Panc1 (cell line): Measurements from ENCODE around the gene AFF2. TPM values are rescaled to one million over a fixed set of nuclear protein-coding genes. Genes with fewer than 3 reads are reported as not detected.

Experiments
- ATAC-seq: fragments of 200-7000 bp; cut with Tn5 transposase; 2 replicates; pipeline ENCODE4 v1.9.1; 2020; ENCODE audit warnings: mild to moderate bottlenecking, moderate library complexity
- Bru-seq: library from RNA; stranded (reverse); fragments of 400-500 nt; gene quantifications from one replicate; lab custom pipeline; 2021; lab: Mats Ljungman, UMichigan
- BruChase-seq, 2 experiments: library from RNA; stranded (reverse); fragments of 400-500 nt; gene quantifications; one replicate each; lab custom pipeline; 2021; lab: Mats Ljungman, UMichigan
- BruUV-seq: library from RNA; stranded (reverse); fragments of 400-500 nt; replicated peaks from 2 replicates; lab custom pipeline; 2021; lab: Mats Ljungman, UMichigan
- CTCF ChIA-PET: fragments of 300-600 bp; sonication (Branson Sonifier 250); formaldehyde crosslinking; loops from one replicate; lab custom pipeline; 2022; ENCODE audit warnings: antibody characterized with exemption; lab: Charles Lee
- POLR2A ChIA-PET: fragments of 300-600 bp; sonication (Branson Sonifier 250); formaldehyde crosslinking; loops from one replicate; lab custom pipeline; 2022; ENCODE audit warnings: antibody characterized with exemption; lab: Charles Lee
- DNase-seq: peaks from one replicate; pipeline ENCODE4 v3.0.0-alpha.2; 2010; ENCODE audit warnings: low read depth, low spot score
- H3K27ac ChIP-seq: 2 replicates; pipeline ENCODE4 v1.5.1; 2011; ENCODE audit warnings: mild to moderate bottlenecking, low read length, inconsistent platforms
- H3K27me3 ChIP-seq: fragments of 200-500 bp; sonication (Bioruptor generic); 2 replicates; pipeline ENCODE4 v1.6.0; 2014; ENCODE audit warnings: low read length, inconsistent platforms; ENCODE audit not compliant: control insufficient read depth, insufficient read depth
- H3K36me3 ChIP-seq: fragments of 200-500 bp; sonication (Bioruptor generic); 2 replicates; pipeline ENCODE4 v1.5.1; 2014; ENCODE audit warnings: inconsistent platforms, mild to moderate bottlenecking, low read length, moderate library complexity; ENCODE audit not compliant: control insufficient read depth, insufficient read depth
- H3K4me1 ChIP-seq: 2 replicates; pipeline ENCODE4 v1.5.1; 2011; ENCODE audit warnings: inconsistent platforms, mild to moderate bottlenecking, low read length, moderate library complexity; ENCODE audit not compliant: control insufficient read depth, insufficient read depth
- H3K4me3 ChIP-seq, 2 experiments: 2 replicates each; pipeline ENCODE4 v1.5.1; 2011 to 2012; ENCODE audit warnings: low read depth in 2 of 2, low read length in 2 of 2, mild to moderate bottlenecking in 2 of 2, inconsistent platforms in 1 of 2, moderate library complexity in 1 of 2
- H3K9me3 ChIP-seq: fragments of 200-500 bp; sonication (Bioruptor generic); 2 replicates; pipeline ENCODE4 v1.5.1; 2014; ENCODE audit warnings: low read depth, mild to moderate bottlenecking, inconsistent platforms, low read length, moderate library complexity; ENCODE audit not compliant: control insufficient read depth, insufficient read depth
- CTCF ChIP-seq: fragments of 450-650 bp; IDR thresholded peaks from 2 replicates; pipeline ENCODE4 v1.5.1; 2017; ENCODE audit warnings: mild to moderate bottlenecking
- POLR2AphosphoS5 ChIP-seq: IDR thresholded peaks from 2 replicates; pipeline ENCODE4 v1.6.1; 2012; ENCODE audit warnings: mild to moderate bottlenecking, low read depth, low read length, moderate library complexity
- REST ChIP-seq, 2 experiments: IDR thresholded peaks; 2 replicates each; pipeline ENCODE4 v1.6.1; 2011 to 2012; ENCODE audit warnings: low read depth in 2 of 2, control low read depth in 1 of 2, low read length in 1 of 2, mild to moderate bottlenecking in 1 of 2, moderate library complexity in 1 of 2; ENCODE audit not compliant: insufficient read depth in 1 of 2
- SIN3A ChIP-seq: IDR thresholded peaks from 2 replicates; pipeline ENCODE4 v1.6.1; 2012; ENCODE audit warnings: low read depth, mild to moderate bottlenecking, low read length, moderate library complexity, borderline replicate concordance; ENCODE audit not compliant: insufficient read depth
- TCF7L2 ChIP-seq: IDR thresholded peaks from 2 replicates; pipeline ENCODE4 v1.6.1; 2011; ENCODE audit warnings: mild to moderate bottlenecking, low read depth, low read length, inconsistent platforms
- in situ Hi-C: cut with HindIII; loops from 2 replicates; pipeline ENCODE4 v1.10.0; 2016; ENCODE audit warnings: low sequenced_read_pairs, low pct_unique_long_range_greater_than_20kb
- intact Hi-C: fragments of 100-400 bp; cut with micrococcal nuclease; formaldehyde crosslinking; loops from one replicate; pipeline ENCODE4 v1.10.0; 2022; ENCODE audit not compliant: unreplicated experiment
- long read RNA-seq: library from polyadenylated mRNA; unstranded; transcript quantifications from one replicate; pipeline ENCODE4 v2.0.0, GENCODE V29; 2021; ENCODE audit not compliant: unreplicated experiment
- polyA plus RNA-seq: library from polyadenylated mRNA; unstranded; fragments of >200 nt; gene quantifications from one replicate; pipeline ENCODE4 v1.2.1, GENCODE V29; 2012; ENCODE audit warnings: missing spikeins; ENCODE audit not compliant: insufficient read length
- total RNA-seq: library from RNA; stranded (reverse); gene quantifications from one replicate; pipeline ENCODE4 v1.2.1, GENCODE V29; 2021; ENCODE audit not compliant: unreplicated experiment

The AFF2 gene
- total RNA-seq: 0.05 TPM
- not detected for polyA plus RNA-seq
- Bru-seq, nascent RNA: percentile 9 among the genes with signal in this experiment
- percentile 5 among the genes with signal in this experiment for BruChase-seq, experiment 1, labeled RNA remaining after a 2-hour chase
- percentile 3 among the genes with signal in this experiment for BruChase-seq, experiment 2, labeled RNA remaining after a 6-hour chase
- long read RNA-seq: 0 reads

GRCh38 chrX:148500423-148501385, at the start of gene AFF2:
TSS of gene AFF2 (plus strand) at chrX:148500617. CDS start at chrX:148501098, 481 bp downstream.
- TF ChIP-seq POLR2AphosphoS5 (no peak), REST (IDR thresholded peaks at IDR 0.05; ENCODE audit: insufficient read depth in 1 of 2, low read depth in 2 of 2, low read length in 1 of 2) (no peak), CTCF (no peak), TCF7L2 (no peak), SIN3A (no peak)
- CTCF ChIA-PET: no interaction called here
- no peak for DNase-seq
- ATAC-seq: peak; percentile 84
- POLR2A ChIA-PET: interaction anchor here (0.6 kb wide), 2 partner anchors 121 to 1127 kb away, joined by 5 to 9 read pairs; no protein-coding TSS in a partner anchor
- no peaks in the 10 kb centered on the region for H3K36me3 ChIP-seq
- no peaks in the 10 kb centered on the region for H3K9me3 ChIP-seq
- intact Hi-C loops (no loop called here), in situ Hi-C loops (no loop called here)
- peaks cover 23% of the 10 kb centered on the region for H3K27me3 ChIP-seq
- no peak within 1 kb of the TSS for H3K27ac ChIP-seq
- BruUV-seq: no TSS peak
- peaks cover 2% of the 10 kb centered on the region; the same call in 1 of the 2 replicates for H3K4me1 ChIP-seq
- peak within 1 kb of the TSS; percentile 35 to 41 for H3K4me3 ChIP-seq

GRCh38 chrX:148457279-148457678, 43.1 kb upstream of the AFF2 start:
- H3K27ac ChIP-seq: no peak overlapping the region
- no peak overlapping the region for H3K4me3 ChIP-seq
- ChIA-PET POLR2A (no interaction called here), CTCF (no interaction called here)
- H3K9me3 ChIP-seq: no peaks in the 10 kb centered on the region
- intact Hi-C loops: no loop called here
- no peaks in the 10 kb centered on the region for H3K36me3 ChIP-seq
- no peak for TF ChIP-seq REST (IDR thresholded peaks at IDR 0.05; ENCODE audit: insufficient read depth in 1 of 2, low read depth in 2 of 2, low read length in 1 of 2)
- TF ChIP-seq SIN3A: no peak
- no peak for TF ChIP-seq TCF7L2
- TF ChIP-seq CTCF: no peak
- TF ChIP-seq POLR2AphosphoS5: no peak
- H3K4me1 ChIP-seq: no peaks in the 10 kb centered on the region
- no peak for DNase-seq
- in situ Hi-C loops: no loop called here
- no TSS peak for BruUV-seq
- no peak for ATAC-seq
- no peaks in the 10 kb centered on the region for H3K27me3 ChIP-seq
